Heart right ventricle (tissue), 16 donors: ENCODE results near the gene ADGRA3. TPM values are rescaled to one million over a fixed set of nuclear protein-coding genes. Genes with fewer than 3 reads are reported as not detected.

Source experiments
- ATAC-seq, 8 donors: fragments of 200-7000 bp; cut with Tn5 transposase; one replicate each; pipeline ENCODE4 v1.9.1; 2020; ENCODE audit warnings: mild to moderate bottlenecking in 8 of 8, moderate library complexity in 8 of 8, moderate number of reproducible peaks in 1 of 8
- DNase-seq, 2 donors: peaks; one replicate each; pipeline ENCODE4 v3.0.0-alpha.2; 2020
- H3K27ac ChIP-seq, 10 donors: fragments of 200-600 bp; sonication (generic) in 2 of 10; one replicate each; pipeline versions ENCODE4 v1.5.0 to v1.8.0; 2020 to 2022; ENCODE audit warnings: mild to moderate bottlenecking in 3 of 10
- H3K27me3 ChIP-seq, 7 donors: fragments of 200-600 bp; one replicate each; pipeline ENCODE4 v1.8.0; 2021 to 2022; ENCODE audit warnings: mild to moderate bottlenecking in 2 of 7
- H3K36me3 ChIP-seq, 9 donors: fragments of 200-600 bp; sonication (generic) in 1 of 9; one replicate each; pipeline versions ENCODE4 v1.5.0 to v1.8.0; 2020 to 2022; ENCODE audit warnings: mild to moderate bottlenecking in 2 of 9
- H3K4me1 ChIP-seq, 9 donors: fragments of 200-600 bp; sonication (generic) in 1 of 9; one replicate each; pipeline versions ENCODE4 v1.5.0 to v1.8.0; 2020 to 2022; ENCODE audit warnings: mild to moderate bottlenecking in 4 of 9
- H3K4me3 ChIP-seq, 10 donors: fragments of 200-600 bp; sonication (generic) in 2 of 10; one replicate each; pipeline versions ENCODE4 v1.5.0 to v1.8.0; 2020 to 2022; ENCODE audit warnings: mild to moderate bottlenecking in 7 of 10, moderate library complexity in 2 of 10
- H3K9me3 ChIP-seq, 11 donors: fragments of 200-600 bp in 10 of 11; sonication (generic) in 2 of 11; one replicate each; pipeline versions ENCODE4 v1.5.0 to v1.8.0; 2013 to 2022; ENCODE audit warnings: mild to moderate bottlenecking in 2 of 11, control low read depth in 1 of 11, moderate library complexity in 1 of 11
- WGBS, 2 donors: extraction: QIAGEN DNeasy Blood & Tissue Kit; methylation state at CpG; one replicate each; pipeline ENCODE4 v1.1.7; 2013; ENCODE audit warnings: inconsistent platforms in 1 of 2; 5-methylcytosine and 5-hydroxymethylcytosine counted together
- intact Hi-C, 10 donors: fragments of 100-400 bp; cut with DNase I; formaldehyde crosslinking; loops; one replicate each; pipeline versions ENCODE4 v1.11.1 to v1.14.2; 2022
- polyA plus RNA-seq, 2 donors: library from polyadenylated mRNA; stranded (reverse); fragments of 200-250 nt; gene quantifications; one replicate each; pipeline ENCODE4 v1.2.3, GENCODE V29; 2013
- total RNA-seq, 10 donors: library from RNA; stranded (reverse); fragmentation: NEBNext Ultra II Directional in 3 of 10; extraction: Animal tissue kit (Norgen Biotek cat#: 25700) in 3 of 10; gene quantifications; one replicate each; pipeline versions ENCODE4 v1.2.1 to v1.2.4, GENCODE V29; 2021 to 2023
- TF ChIP-seq, protein P1 (sequence below), 9 donors: fragments of 200-600 bp; sonication (generic) in 2 of 9; IDR thresholded peaks; one replicate each; pipeline versions ENCODE4 v1.5.0 to v1.8.0; 2021 to 2022; ENCODE audit warnings: antibody characterized with exemption in 9 of 9, mild to moderate bottlenecking in 5 of 9, moderate library complexity in 1 of 9
- donor health status: Arrhythmogenic right ventricular cardiomyopathy.
- donor health status: ischemic (EF 13 %, LVEDD 7.1; RV severe dilation, severe dysfunction).
- donor health status: healthy with polysubstance abuse.
- donor health status: DM: no; HTN: yes; CAD: no.
- donor health status: DM: no; HTN: no; CAD: no.
- donor health status: ischemic (EF 25% LVEDD 6.9; RV normal size, moderate dysfunction).
- donor health status: ischemic (EF 25% LVEDD 5.7; RV mildly dilated, moderate dysfunction).
- donor health status: healthy.
- donor health status: DM: yes; HTN: yes; CAD: no.
- donor health status: Ischemic cardiomyopathy.
- donor health status: ischemic (EF 35%, LVEDD 5.7; RV mildly dilated, moderate dysfunction).
- donor health status: nonischemic (EF 11% LVEDD 7.7; RV severe dilation, severe dysfunction).
- donor health status: DM: yes; HTN: yes; CAD: no.
- donor health status: PGD.
- donor health status: ischemic (EF 29% LVEDD 5.4; RV normal size, mild dysfunction).
- donor health status: nonischemic (EF 23%, LVEDD 6.1; RV moderate dilation, normal function).

The ADGRA3 gene
- total and polyA plus RNA-seq, 12 donors = 4.9 to 29.5 (median 20.8) TPM

DNA sequence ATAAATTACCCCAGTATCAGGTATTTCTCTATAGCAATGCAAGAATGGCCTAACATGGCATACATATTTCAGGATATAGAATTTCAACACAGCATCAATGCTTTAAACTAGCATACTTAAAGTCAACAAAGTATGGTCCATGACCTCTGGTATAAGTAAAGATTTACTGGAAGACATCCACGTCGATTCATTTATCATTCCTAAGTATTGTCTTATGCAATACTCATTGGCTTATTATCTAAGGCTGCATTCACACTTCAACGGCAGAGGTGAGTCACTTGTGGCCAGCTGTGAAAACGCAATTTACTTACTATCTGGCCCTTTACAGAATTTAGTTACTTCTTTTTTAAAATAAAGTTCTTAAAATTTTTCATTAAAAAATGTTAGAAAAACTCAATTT is 42.6 kb downstream of the ADGRA3 start:
- Histone ChIP-seq H3K27ac (peak overlapping the region in 1 of 10 donors; percentile 63), H3K9me3 (no peaks in the 10 kb centered on the region), H3K36me3 (no peaks in the 10 kb centered on the region), H3K4me1 (peaks cover 0 to 45% (median 8%) of the 10 kb centered on the region in 9 donors), H3K4me3 (no peak overlapping the region), H3K27me3 (no peaks in the 10 kb centered on the region)
- ATAC-seq (peak in 1 of 8 donors; percentile 59), DNase-seq (no peak)
- 43 to 52% methylated on average over 4 of the region's 4 CpGs for WGBS, 2 donors
- TF ChIP-seq, protein P1, sequence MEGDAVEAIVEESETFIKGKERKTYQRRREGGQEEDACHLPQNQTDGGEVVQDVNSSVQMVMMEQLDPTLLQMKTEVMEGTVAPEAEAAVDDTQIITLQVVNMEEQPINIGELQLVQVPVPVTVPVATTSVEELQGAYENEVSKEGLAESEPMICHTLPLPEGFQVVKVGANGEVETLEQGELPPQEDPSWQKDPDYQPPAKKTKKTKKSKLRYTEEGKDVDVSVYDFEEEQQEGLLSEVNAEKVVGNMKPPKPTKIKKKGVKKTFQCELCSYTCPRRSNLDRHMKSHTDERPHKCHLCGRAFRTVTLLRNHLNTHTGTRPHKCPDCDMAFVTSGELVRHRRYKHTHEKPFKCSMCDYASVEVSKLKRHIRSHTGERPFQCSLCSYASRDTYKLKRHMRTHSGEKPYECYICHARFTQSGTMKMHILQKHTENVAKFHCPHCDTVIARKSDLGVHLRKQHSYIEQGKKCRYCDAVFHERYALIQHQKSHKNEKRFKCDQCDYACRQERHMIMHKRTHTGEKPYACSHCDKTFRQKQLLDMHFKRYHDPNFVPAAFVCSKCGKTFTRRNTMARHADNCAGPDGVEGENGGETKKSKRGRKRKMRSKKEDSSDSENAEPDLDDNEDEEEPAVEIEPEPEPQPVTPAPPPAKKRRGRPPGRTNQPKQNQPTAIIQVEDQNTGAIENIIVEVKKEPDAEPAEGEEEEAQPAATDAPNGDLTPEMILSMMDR (IDR thresholded peaks at IDR 0.05) = no peak
- intact Hi-C loops = loop anchor here in 2 of 10 donors (5.0 kb wide), 1 partner anchor 44 kb away; the partner anchor contains the start of gene ADGRA3 (in 2 of the 2)

DNA sequence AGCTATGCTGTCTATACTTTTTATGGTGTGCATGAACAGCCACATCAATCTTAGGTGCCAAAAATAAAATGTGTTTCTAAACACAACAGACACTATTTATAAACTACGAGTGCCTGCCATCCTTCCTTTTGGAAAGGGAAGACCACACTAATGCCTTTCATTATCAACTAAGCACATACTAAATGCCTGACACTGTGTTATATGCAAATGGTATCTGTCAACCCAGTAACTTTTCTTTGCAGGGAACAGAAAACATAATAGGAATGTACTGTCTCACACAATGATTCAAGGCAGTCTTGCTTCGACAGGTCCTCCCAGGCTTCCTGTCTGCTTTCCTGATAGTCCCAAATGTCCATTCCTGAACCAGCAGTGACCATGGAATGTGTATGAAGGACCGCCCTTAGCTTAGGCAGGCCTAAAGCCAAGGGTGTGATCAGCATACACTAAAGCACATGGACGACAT is 43.8 kb downstream of the ADGRA3 start:
- TF ChIP-seq, protein P1 (IDR thresholded peaks at IDR 0.05) = no peak
- intact Hi-C loops = loop anchor here in 2 of 10 donors (5.0 kb wide), 1 partner anchor 45 kb away; the partner anchor contains the start of gene ADGRA3 (in 2 of the 2)
- H3K36me3 ChIP-seq = no peaks in the 10 kb centered on the region
- no peak for DNase-seq
- H3K4me3 ChIP-seq = no peak overlapping the region
- WGBS, 2 donors = 40 to 59% methylated on average over 4 of the region's 4 CpGs
- H3K27ac ChIP-seq = peak overlapping the region; percentile 9 to 83 (median 70)
- H3K4me1 ChIP-seq = peaks cover 0 to 45% (median 8%) of the 10 kb centered on the region in 9 donors
- no peaks in the 10 kb centered on the region for H3K9me3 ChIP-seq
- ATAC-seq = peak; percentile 40 to 90 (median 74)
- no peaks in the 10 kb centered on the region for H3K27me3 ChIP-seq

DNA sequence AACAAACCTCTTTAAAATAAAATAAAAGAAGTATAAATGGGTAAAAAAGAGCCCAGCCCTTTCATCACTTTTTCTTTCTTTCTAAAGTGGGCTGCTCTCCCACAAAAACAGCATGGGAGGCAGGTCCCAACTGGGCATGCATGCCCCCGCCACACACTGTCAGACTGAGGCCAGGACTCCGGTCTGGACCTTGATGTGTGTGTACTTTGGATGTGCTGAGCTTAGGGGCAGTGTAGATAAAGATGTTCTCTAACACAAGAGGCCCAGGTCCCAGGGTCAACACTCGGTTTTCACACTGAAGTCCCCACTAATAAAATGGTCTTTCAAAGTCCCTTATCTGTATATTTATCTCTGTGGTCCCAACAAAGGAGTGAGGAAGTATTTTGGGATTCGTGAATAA is 44.4 kb downstream of the ADGRA3 start:
- H3K36me3 ChIP-seq = no peaks in the 10 kb centered on the region
- peak overlapping the region; percentile 9 to 83 (median 70) for H3K27ac ChIP-seq
- no peaks in the 10 kb centered on the region for H3K27me3 ChIP-seq
- H3K4me1 ChIP-seq = peaks cover 0 to 50% (median 8%) of the 10 kb centered on the region in 9 donors
- intact Hi-C loops = loop anchor here in 2 of 10 donors (5.0 kb wide), 1 partner anchor 46 kb away; the partner anchor contains the start of gene ADGRA3 (in 2 of the 2)
- WGBS, 2 donors = 55 to 76% methylated on average over 4 of the region's 4 CpGs
- H3K9me3 ChIP-seq = no peaks in the 10 kb centered on the region
- no peak overlapping the region for H3K4me3 ChIP-seq
- TF ChIP-seq, protein P1 (IDR thresholded peaks at IDR 0.05) = no peak
- no peak for DNase-seq
- peak in 4 of 8 donors; percentile 40 to 71 (median 51) for ATAC-seq

DNA sequence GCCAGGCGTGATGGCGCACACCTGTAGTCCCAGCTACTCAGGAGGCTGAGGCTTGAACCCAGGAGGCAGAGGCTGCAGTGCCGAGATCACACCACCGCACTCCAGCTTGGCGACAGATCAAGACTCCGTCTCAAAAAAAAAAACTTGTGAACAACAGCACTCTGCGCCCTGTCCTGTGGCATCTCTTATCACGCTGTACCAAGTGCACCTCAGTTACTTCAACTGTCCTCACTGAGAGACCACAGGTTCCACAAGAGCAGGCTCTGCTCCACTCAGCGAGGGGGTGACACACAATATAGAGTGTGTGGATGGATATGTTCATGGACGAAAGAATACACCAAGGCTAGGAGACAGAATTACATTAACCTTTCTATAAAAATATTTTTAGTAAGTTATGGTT is 49.3 kb downstream of the ADGRA3 start:
- no peaks in the 10 kb centered on the region for H3K9me3 ChIP-seq
- DNase-seq (no peak), ATAC-seq (peak in 1 of 8 donors; percentile 45)
- no peaks in the 10 kb centered on the region for H3K27me3 ChIP-seq
- no peaks in the 10 kb centered on the region for H3K36me3 ChIP-seq
- 66 to 74% methylated on average over 10 of the region's 10 CpGs for WGBS, 2 donors
- TF ChIP-seq, protein P1 (IDR thresholded peaks at IDR 0.05) = no peak
- intact Hi-C loops = no loop called here
- H3K4me1 ChIP-seq = peaks cover 0 to 31% (median 5%) of the 10 kb centered on the region in 9 donors
- no peak overlapping the region for H3K27ac ChIP-seq
- H3K4me3 ChIP-seq = no peak overlapping the region
